Panc1 (cell line): ENCODE results near the gene GABRG3.

Source experiments
- POLR2AphosphoS5 ChIP-seq: IDR thresholded peaks from 2 replicates; pipeline ENCODE4 v1.6.1; 2012; ENCODE audit warnings: mild to moderate bottlenecking, low read depth, low read length, moderate library complexity
- TCF7L2 ChIP-seq: IDR thresholded peaks from 2 replicates; pipeline ENCODE4 v1.6.1; 2011; ENCODE audit warnings: mild to moderate bottlenecking, low read depth, low read length, inconsistent platforms
- TF ChIP-seq, protein P1 (sequence below): fragments of 450-650 bp; IDR thresholded peaks from 2 replicates; pipeline ENCODE4 v1.5.1; 2017; ENCODE audit warnings: mild to moderate bottlenecking
- TF ChIP-seq, protein P2 (sequence below), 2 experiments: IDR thresholded peaks; 2 replicates each; pipeline ENCODE4 v1.6.1; 2011 to 2012; ENCODE audit warnings: low read depth in 2 of 2, control low read depth in 1 of 2, low read length in 1 of 2, mild to moderate bottlenecking in 1 of 2, moderate library complexity in 1 of 2; ENCODE audit not compliant: insufficient read depth in 1 of 2

DNA sequence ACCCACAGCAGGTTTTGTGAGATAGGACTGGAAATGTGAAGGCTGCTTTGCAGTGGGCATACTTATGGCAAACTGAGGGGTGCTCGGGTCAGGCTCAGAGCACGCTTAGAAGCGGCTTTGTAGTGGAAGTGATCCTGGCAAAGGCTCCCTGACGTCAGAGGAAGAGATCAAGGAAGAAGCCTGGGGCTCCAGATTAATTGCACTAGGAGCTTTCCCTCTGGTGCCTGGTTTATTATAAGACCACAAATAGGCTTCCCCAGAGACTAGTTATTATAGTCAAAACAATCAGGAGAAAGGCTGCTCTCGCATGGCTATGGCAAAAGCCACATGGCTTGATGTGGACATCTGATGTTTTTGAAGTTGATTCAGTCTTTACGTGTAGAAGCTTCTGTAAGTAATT, 515.1 kb downstream of the GABRG3 start:
- TF ChIP-seq, protein P1, sequence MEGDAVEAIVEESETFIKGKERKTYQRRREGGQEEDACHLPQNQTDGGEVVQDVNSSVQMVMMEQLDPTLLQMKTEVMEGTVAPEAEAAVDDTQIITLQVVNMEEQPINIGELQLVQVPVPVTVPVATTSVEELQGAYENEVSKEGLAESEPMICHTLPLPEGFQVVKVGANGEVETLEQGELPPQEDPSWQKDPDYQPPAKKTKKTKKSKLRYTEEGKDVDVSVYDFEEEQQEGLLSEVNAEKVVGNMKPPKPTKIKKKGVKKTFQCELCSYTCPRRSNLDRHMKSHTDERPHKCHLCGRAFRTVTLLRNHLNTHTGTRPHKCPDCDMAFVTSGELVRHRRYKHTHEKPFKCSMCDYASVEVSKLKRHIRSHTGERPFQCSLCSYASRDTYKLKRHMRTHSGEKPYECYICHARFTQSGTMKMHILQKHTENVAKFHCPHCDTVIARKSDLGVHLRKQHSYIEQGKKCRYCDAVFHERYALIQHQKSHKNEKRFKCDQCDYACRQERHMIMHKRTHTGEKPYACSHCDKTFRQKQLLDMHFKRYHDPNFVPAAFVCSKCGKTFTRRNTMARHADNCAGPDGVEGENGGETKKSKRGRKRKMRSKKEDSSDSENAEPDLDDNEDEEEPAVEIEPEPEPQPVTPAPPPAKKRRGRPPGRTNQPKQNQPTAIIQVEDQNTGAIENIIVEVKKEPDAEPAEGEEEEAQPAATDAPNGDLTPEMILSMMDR, result no peak
- TF ChIP-seq, protein P2, sequence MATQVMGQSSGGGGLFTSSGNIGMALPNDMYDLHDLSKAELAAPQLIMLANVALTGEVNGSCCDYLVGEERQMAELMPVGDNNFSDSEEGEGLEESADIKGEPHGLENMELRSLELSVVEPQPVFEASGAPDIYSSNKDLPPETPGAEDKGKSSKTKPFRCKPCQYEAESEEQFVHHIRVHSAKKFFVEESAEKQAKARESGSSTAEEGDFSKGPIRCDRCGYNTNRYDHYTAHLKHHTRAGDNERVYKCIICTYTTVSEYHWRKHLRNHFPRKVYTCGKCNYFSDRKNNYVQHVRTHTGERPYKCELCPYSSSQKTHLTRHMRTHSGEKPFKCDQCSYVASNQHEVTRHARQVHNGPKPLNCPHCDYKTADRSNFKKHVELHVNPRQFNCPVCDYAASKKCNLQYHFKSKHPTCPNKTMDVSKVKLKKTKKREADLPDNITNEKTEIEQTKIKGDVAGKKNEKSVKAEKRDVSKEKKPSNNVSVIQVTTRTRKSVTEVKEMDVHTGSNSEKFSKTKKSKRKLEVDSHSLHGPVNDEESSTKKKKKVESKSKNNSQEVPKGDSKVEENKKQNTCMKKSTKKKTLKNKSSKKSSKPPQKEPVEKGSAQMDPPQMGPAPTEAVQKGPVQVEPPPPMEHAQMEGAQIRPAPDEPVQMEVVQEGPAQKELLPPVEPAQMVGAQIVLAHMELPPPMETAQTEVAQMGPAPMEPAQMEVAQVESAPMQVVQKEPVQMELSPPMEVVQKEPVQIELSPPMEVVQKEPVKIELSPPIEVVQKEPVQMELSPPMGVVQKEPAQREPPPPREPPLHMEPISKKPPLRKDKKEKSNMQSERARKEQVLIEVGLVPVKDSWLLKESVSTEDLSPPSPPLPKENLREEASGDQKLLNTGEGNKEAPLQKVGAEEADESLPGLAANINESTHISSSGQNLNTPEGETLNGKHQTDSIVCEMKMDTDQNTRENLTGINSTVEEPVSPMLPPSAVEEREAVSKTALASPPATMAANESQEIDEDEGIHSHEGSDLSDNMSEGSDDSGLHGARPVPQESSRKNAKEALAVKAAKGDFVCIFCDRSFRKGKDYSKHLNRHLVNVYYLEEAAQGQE (IDR thresholded peaks at IDR 0.05; ENCODE audit: insufficient read depth in 1 of 2, low read depth in 2 of 2, low read length in 1 of 2), result no peak
- TF ChIP-seq POLR2AphosphoS5 (no peak), TCF7L2 (no peak)
